Neural progenitor cell (in vitro differentiated cells): Measurements from ENCODE around the gene ATG16L2.

Experiments
- CTCF ChIP-seq: fragments of 200-600 bp; sonication (generic); IDR thresholded peaks from 2 replicates; pipeline ENCODE4 v1.5.1; 2017; ENCODE audit warnings: antibody characterized with exemption, mild to moderate bottlenecking
- EZH2 ChIP-seq: fragments of 200-600 bp; sonication (generic); IDR thresholded peaks from 2 replicates; pipeline ENCODE4 v1.6.1; 2017; ENCODE audit warnings: antibody characterized with exemption, mild to moderate bottlenecking, moderate library complexity

- TF ChIP-seq CTCF: peak; percentile 42
- TF ChIP-seq EZH2: no peak
These were observed 26.8 kb upstream of the ATG16L2 start for GRCh38 chr11:72787216-72788104.
